Erythroblast (primary cell): ENCODE data around the gene ALKBH7.

Experiments
- DNase-seq, 2 experiments: peaks; one replicate each; lab custom pipeline; 2025; lab: John Stamatoyannopoulos, UW
- GATA1 ChIP-seq: IDR thresholded peaks from 2 replicates; pipeline ENCODE4 v1.6.1; 2011; ENCODE audit warnings: low read depth, mild to moderate bottlenecking, control low read depth, low read length, moderate library complexity
- POLR2A ChIP-seq: IDR thresholded peaks from 2 replicates; pipeline ENCODE4 v1.6.1; 2011; ENCODE audit warnings: mild to moderate bottlenecking, low read length

The ALKBH7 gene

DNA sequence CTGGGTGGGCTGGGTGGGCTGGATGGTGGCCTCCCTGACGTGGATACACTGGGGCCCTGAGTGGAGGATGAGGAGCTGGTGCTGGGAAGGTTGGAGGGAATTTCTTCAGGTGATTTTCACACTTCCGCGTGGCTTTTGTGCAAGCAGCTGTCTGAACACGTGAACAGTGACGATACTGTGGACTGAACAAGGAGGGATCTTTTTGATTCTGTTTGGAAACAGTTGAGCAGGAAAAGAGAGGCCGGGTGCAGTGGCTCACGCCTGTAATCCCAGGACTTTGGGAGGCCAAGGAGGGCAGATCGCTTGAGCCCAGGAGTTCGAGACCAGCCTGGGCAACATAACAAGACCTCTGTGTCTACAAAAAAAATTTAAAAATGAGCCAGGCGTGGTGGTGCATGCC, 29.5 kb downstream of the ALKBH7 start:
- TF ChIP-seq GATA1 = no peak
- TF ChIP-seq POLR2A = no peak
- no peak for DNase-seq

DNA sequence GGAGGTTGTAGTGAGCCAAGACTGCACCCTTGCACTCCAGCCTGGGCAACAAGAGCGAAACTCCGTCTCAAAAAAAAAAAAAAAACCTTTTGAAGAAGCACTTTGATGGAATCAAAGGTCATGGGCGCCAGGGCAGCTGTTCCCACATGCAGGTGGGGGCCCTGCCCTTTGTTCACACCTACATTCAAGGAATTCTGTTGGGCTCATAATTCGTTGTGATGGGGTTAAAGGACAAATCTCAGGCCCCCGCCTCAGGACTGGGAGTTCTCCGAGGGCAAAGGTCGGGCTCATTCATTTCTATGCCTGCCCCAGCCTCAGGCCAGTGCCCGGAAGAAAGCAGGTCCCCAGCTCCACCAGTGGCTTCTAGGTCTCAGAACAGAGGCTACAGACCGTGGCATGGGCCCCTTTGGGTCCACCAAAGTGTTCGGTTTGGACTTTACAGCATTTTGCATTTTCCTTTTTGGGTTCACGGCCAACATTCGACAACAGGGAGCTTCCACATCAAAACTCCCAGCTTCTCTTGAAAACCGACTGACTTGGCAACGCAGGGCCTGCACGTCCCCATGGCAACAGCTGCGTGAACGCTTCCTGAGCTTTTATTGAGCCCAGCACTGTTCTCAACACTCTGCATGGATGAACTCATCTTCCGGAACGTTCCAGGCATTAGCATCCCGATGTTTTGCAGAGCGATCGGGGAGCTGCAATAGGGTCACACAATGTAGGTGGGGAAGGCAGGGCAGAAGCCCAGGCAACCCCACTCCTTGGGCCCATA, 30.4 kb downstream of the ALKBH7 start:
- no peak for DNase-seq
- no peak for TF ChIP-seq POLR2A
- TF ChIP-seq GATA1 = no peak

DNA sequence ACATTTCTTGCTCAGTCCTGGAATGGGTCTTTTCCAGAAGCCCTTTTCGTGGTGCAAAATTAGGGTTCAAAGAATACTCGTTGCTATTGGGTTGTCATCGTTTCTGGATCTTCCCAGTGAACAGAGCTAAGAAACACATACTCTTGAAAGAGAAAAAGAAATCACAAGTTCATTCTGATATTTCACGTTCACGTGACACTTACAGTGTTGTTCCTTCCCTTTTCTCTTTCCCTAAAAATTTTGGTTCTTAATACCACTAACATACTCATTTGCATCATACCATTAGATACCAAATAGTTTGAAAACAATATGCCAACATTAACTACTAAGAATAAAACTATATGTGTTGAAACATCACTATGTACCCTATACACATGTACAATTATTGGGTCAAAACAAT, 33.8 kb downstream of the ALKBH7 start:
- no peak for DNase-seq
- no peak for TF ChIP-seq GATA1
- TF ChIP-seq POLR2A = no peak

DNA sequence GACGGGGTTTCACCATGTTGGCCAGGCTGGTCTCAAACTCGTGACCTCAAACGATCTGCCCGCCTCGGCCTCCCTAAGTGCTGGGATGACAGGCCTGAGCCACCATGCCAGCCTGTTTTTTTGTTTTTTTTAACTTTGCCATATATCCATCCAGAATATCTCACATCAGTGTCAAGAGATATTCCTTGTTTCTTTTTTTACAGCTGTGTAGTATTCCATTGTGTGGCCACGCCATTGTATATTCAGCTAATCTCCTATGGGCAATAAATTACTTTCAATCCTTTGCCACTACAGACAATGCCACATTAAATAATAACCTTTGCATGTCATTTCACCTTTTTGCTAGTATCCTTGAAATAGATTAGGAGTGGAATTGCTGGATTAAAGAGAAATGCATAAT, 36.8 kb downstream of the ALKBH7 start:
- TF ChIP-seq POLR2A = no peak
- TF ChIP-seq GATA1 = no peak
- no peak for DNase-seq

DNA sequence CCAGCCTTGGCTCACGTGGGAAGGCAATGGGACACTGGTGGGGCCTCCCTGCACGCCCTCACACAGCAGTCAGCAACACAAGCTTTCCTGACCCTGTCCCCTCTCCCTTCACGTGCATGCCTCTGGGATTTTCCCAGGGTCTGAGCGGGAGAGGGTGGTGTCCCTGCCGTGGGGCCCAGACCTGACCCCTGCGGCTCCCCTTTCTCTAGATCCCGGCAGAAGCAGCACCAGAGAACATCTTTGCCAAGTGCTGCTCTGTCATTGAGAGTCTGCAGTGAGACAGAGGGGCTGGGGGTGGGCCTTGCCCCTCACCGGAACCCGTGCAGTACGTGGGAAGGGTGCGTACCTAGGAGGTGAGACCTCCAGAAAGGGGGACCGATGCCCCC, 39.5 kb downstream of the ALKBH7 start:
- no peak for TF ChIP-seq GATA1
- no peak for DNase-seq

DNA sequence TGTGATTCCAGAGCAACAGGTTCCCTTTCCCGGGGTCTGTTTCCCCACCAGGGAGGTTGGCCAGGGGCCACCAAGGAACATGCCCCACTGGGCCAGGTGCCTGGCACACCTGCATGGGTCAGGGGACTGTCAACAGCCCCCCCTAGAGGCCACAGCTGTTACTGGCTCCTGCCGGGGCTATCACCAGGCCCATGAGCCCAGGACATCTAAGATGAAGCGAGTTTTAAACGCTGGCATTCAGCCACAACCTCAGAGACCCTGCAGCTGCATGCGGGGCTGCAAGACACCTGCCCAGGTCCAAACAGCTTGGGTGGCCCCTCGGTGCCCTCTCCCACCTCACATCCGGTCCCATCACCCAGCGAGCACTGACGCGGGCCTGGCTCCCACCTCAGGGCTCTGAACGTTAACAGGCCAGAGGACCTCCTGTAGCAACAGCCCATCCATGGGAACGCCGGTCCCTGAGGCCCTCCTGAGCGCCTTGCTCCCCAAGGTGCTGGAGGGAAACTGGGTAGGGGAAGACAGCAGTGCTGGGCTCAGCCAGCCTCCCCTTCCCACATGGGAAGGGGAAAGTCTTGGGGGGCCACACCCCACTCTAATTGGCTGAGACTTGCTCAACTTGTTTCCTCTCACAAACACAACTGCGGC, 40.0 kb downstream of the ALKBH7 start:
- TF ChIP-seq GATA1 (no peak), POLR2A (no peak)
- DNase-seq = peak in 1 of 2 experiments; percentile 52

DNA sequence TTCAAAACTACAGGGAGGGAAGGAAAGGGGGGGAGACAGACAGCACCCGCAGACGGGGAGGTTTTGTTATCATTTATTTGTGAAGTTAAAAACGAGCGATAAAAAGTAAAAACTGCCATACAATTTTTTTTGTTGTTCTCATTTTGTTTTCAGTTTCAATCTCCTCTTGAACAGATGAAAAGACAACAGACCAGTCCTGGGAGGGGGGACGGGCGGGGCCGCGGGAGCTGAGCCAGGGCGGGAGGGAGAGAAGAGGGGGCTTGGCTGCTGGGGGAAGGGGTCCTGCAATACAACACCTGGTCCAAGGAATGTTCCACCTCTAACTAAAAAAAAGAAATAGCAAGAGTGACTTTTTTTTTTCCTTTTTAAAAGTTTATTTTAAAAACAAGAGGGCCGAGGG, 40.7 kb downstream of the ALKBH7 start:
- no peak for TF ChIP-seq POLR2A
- TF ChIP-seq GATA1 = no peak
- DNase-seq = no peak

DNA sequence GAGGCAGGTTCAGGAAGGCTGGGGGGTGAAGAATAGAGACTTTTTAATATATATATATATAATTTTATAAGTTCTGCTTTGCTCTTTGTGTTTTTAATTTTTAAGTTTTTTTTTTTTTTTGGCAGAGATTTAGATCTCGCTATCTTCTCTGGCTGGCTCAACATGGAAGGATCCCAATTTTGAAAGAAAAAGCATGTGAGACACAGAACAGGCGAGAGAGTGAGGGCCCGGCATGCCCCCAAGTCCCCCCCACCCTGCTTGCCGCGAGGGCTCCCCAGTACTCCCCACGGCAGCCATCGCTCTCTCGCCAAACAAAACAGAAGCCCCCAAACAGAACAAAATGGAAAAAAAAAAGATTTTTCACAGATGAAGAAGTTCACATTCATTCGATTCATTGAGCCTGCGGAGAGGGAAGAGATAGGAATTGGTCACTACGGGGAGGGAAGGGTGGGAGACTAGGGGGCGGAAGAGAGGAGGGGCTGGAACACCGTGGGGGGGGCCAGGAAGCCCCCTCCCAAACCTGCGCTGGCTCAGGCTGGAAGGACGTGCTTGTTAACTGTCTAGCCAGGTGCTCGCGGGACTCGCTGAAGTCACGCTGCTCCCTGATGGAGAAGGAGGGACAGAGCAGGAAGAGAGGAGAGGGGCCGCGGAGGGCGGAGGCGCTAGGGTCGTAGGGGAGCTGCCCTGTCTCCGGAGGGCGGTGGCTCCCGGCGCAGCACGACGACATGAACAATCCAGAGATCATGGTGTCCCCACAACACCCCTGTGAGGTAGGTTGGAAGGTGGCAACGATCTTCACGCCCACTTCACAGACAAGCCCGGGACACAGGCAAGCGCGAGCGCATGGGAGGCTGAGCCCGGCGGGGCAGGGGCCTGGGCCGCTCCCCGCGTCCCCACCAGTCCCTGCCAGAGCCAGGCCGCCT, 41.4 kb downstream of the ALKBH7 start:
- DNase-seq = no peak
- no peak for TF ChIP-seq POLR2A
- TF ChIP-seq GATA1 = no peak

DNA sequence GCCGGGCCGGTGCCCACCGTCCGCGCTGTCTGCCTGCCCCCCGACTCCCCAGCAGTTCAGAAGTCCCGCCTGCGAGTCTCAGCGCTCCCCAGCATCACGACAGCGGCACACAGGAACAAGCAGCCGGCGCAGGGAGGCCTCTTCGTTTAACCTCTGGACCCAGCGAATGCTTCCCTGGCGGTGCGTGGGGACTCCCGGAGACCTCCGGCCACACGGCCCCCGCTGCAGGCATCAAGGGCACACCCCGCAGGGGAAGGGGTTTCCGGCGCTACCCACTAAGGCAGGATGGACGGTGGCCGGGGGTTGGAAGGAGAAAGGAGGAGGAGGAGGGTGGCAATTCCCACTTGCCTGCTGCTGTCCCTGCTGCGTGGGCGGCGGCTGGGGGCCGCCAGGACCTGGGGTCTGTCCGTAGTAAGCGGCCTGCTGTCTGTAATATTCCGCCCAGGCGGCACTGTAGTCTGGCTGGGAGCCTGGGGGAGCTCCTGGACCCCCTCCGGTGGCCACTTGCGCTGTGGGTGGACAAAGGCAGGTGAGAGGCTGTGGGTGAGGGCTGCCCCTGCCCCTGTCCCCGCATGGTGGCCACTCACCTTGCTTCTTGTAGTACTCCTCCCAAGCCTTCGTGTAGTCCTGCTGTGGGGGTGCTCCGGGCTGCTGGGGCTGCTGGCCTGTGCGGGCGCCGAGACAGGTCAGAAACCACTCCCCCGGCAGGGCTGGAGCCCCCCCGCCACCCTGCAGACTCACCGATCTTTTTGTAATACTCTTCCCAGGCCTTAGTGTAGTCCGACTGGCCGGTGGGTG, 42.4 kb downstream of the ALKBH7 start:
- TF ChIP-seq GATA1 = no peak
- no peak for DNase-seq

DNA sequence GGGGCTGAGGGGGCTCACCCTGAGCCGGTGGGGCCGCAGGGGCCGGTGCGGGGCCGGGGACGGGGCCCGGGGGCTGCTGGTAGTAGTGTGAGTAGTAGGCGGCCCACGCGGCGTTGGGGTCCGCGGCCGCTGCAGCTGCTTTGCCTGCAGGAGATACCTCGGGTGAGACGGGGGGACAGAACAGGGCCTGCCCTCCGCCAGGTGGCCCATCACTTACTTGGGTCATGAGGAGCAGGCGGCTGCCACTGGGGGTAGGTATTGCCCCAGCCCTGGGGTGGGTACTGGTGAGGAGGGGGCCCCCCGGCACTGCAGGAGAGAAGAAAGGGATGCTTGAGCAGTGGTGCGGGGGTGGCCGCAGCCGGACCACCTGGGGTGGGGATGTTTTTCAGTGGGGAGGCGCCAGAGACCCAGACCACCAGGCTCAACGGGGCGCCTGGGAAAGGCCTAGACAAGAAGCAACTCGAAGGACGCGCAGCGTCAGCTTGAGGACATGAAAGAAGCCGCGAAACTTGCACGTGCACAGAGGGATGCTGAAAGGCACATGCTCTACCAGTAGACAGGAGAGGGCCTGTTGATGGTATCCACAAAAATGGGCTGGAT, 43.1 kb downstream of the ALKBH7 start:
- no peak for DNase-seq
- TF ChIP-seq GATA1 (no peak), POLR2A (no peak)

DNA sequence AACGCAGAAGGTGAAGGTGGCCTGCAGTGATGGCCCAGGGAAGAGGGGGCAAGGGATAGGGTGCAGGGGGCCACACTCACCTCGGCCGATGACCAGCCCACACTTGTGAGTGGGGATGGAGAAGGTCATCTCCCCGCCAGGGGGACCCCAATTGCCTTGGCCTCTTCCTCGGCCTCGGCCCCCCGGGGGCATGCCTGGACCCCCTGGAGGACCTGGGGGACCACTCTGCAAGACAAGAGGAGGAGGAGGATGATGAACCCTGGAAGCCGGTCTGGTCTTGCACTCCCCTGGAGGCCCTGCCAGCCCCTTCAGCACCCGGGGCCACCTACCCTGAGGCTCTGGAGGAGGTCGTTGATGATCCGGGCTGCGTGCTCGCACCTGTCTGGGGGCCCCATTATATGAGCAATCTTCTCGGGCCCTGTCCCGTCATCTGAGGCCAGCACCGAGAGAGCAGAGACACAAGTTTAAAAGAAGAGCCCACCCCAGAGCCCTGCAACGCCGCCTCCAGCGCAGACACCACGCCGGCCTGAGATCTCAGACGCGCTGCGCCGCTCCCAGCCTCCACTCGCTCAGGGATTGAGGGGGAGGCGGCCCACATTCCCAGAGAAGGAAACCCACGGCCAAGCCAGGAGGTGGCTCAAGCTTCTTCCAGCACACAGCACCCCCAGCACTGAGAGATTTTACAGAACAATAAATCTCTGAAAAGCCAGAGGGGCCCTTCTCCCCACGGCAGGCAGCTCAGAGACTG, 44.2 kb downstream of the ALKBH7 start:
- DNase-seq = no peak
- TF ChIP-seq POLR2A (no peak), GATA1 (no peak)
